GM12878 (cell line): ENCODE measurements around the gene FXYD6. TPM values are rescaled to one million over a fixed set of nuclear protein-coding genes. Genes with fewer than 3 reads are reported as not detected.

Experiments used
- ATAC-seq: fragments of 200-7000 bp; cut with Tn5 transposase; 3 replicates; pipeline ENCODE4 v1.9.1; 2020; ENCODE audit warnings: mild to moderate bottlenecking, moderate library complexity
- BruUV-seq: library from RNA; stranded (reverse); fragments of 400-500 nt; replicated peaks from 2 replicates; lab custom pipeline; 2021; lab: Mats Ljungman, UMichigan
- CTCF ChIA-PET: fragments of 300-600 bp; sonication (Branson Sonifier 250); formaldehyde crosslinking; extraction: SDS; loops from one replicate; lab custom pipeline; 2021; ENCODE audit warnings: inconsistent platforms; lab: Yijun Ruan, JAX
- POLR2A ChIA-PET: fragments of 350-600 bp; formaldehyde crosslinking; extraction: SDS; loops from one replicate; lab custom pipeline; 2021; ENCODE audit warnings: inconsistent platforms; lab: Charles Lee
- RAD21 ChIA-PET: fragments of 300-600 bp; sonication (Branson Sonifier 250); formaldehyde crosslinking; loops from one replicate; lab custom pipeline; 2023; ENCODE audit warnings: antibody characterized with exemption; ENCODE audit not compliant: unreplicated experiment; lab: Charles Lee
- SMC1A ChIA-PET: fragments of 300-600 bp; sonication (Branson Sonifier 250); formaldehyde crosslinking; loops from one replicate; lab custom pipeline; 2023; ENCODE audit not compliant: unreplicated experiment, uncharacterized antibody; lab: Charles Lee
- DNase-seq: peaks from one replicate; pipeline ENCODE4 v3.0.0-alpha.2; 2011; ENCODE audit warnings: low read depth, low spot score
- FAIRE-seq: peaks from 3 replicates; lab custom pipeline; 2011; peaks lifted over from hg19 to GRCh38; lab: Jason Lieb, UNC
- H2AFZ ChIP-seq: 2 replicates; pipeline ENCODE4 v1.6.0; 2011; ENCODE audit warnings: low read depth, low read length, control low read depth; ENCODE audit not compliant: control insufficient read depth
- H3K27ac ChIP-seq: 2 replicates; pipeline ENCODE4 v1.5.1; 2011; ENCODE audit warnings: control low read depth; ENCODE audit not compliant: control insufficient read depth, insufficient read depth
- H3K27me3 ChIP-seq, 2 experiments: replicated peaks in 1 of 2; 2 replicates each; pipeline versions ENCODE4 v1.6.0 to v1.6.1; 2011; ENCODE audit warnings: low read length in 1 of 2; ENCODE audit not compliant: control insufficient read depth in 2 of 2, insufficient read depth in 2 of 2
- H3K36me3 ChIP-seq, 2 experiments: 2 replicates each; pipeline ENCODE4 v1.5.1; 2011; ENCODE audit warnings: low read length in 1 of 2; ENCODE audit not compliant: control insufficient read depth in 2 of 2, insufficient read depth in 2 of 2
- H3K4me1 ChIP-seq: 2 replicates; pipeline ENCODE4 v1.6.1; 2011; ENCODE audit warnings: mild to moderate bottlenecking, low read length, moderate library complexity, mixed read lengths; ENCODE audit not compliant: control insufficient read depth, insufficient read depth
- H3K4me2 ChIP-seq: 2 replicates; pipeline ENCODE4 v1.6.0; 2011; ENCODE audit warnings: control low read depth; ENCODE audit not compliant: control insufficient read depth, insufficient read depth
- H3K4me3 ChIP-seq: fragments of 200-600 bp; sonication (generic); 2 replicates; pipeline ENCODE4 v1.5.1; 2016
- H3K79me2 ChIP-seq: 2 replicates; pipeline ENCODE4 v1.6.0; 2011; ENCODE audit warnings: low read length; ENCODE audit not compliant: control insufficient read depth, insufficient read depth
- H3K9ac ChIP-seq: 2 replicates; pipeline ENCODE4 v1.8.0; 2011; ENCODE audit warnings: low read length, control low read depth, mixed read lengths; ENCODE audit not compliant: control insufficient read depth, insufficient read depth
- H3K9me3 ChIP-seq: replicated peaks from 3 replicates; pipeline ENCODE4 v1.5.1; 2011; ENCODE audit warnings: mild to moderate bottlenecking, low read length; ENCODE audit not compliant: control insufficient read depth, insufficient read depth
- H4K20me1 ChIP-seq: 2 replicates; pipeline ENCODE4 v1.6.0; 2011; ENCODE audit not compliant: control insufficient read depth, insufficient read depth
- ATF7 ChIP-seq: fragments of 450-650 bp; IDR thresholded peaks from 2 replicates; pipeline ENCODE4 v1.6.1; 2016; ENCODE audit warnings: low read depth, mild to moderate bottlenecking
- BCL11A ChIP-seq: IDR thresholded peaks from 2 replicates; pipeline ENCODE4 v1.6.1; 2011; ENCODE audit warnings: low read depth, low read length
- BHLHE40 ChIP-seq, 2 experiments: fragments of 450-650 bp in 1 of 2; IDR thresholded peaks; 2 replicates each; pipeline ENCODE4 v1.6.1; 2011 to 2017; ENCODE audit warnings: low read depth in 2 of 2, borderline replicate concordance in 1 of 2, improper control_type of control experiment in 1 of 2, low read length in 1 of 2, mild to moderate bottlenecking in 1 of 2
- ESRRA ChIP-seq: IDR thresholded peaks from 2 replicates; pipeline ENCODE4 v1.6.1; 2012; ENCODE audit warnings: mild to moderate bottlenecking, low read length, improper control_type of control experiment
- EZH2 ChIP-seq: IDR thresholded peaks from 2 replicates; pipeline ENCODE4 v1.6.1; 2012; ENCODE audit warnings: low read depth, mild to moderate bottlenecking, control low read depth, inconsistent platforms, low read length, borderline replicate concordance; ENCODE audit not compliant: control insufficient read depth
- HDAC6 ChIP-seq: fragments of 200-600 bp; sonication (generic); IDR thresholded peaks from one replicate; pipeline ENCODE4 v1.8.0; 2017; ENCODE audit warnings: antibody characterized with exemption; ENCODE audit not compliant: unreplicated experiment
- KDM1A ChIP-seq: fragments of 200-600 bp; sonication (generic); IDR thresholded peaks from 2 replicates; pipeline ENCODE4 v1.6.1; 2016; ENCODE audit warnings: borderline replicate concordance
- NFYA ChIP-seq: IDR thresholded peaks from 2 replicates; pipeline ENCODE4 v1.6.1; 2011; ENCODE audit warnings: low read depth, mild to moderate bottlenecking, low read length, improper control_type of control experiment, borderline replicate concordance
- NRF1 ChIP-seq: conservative IDR thresholded peaks from 2 replicates; pipeline ENCODE4 v1.6.1; 2011; ENCODE audit warnings: mild to moderate bottlenecking, low read depth, low read length, improper control_type of control experiment
- PKNOX1 ChIP-seq: fragments of 450-650 bp; IDR thresholded peaks from 2 replicates; pipeline ENCODE4 v1.6.1; 2016; ENCODE audit warnings: mild to moderate bottlenecking
- SIN3A ChIP-seq: IDR thresholded peaks from 2 replicates; pipeline ENCODE4 v1.6.1; 2012; ENCODE audit warnings: low read depth, low read length, improper control_type of control experiment
- SIX5 ChIP-seq: IDR thresholded peaks from 2 replicates; pipeline ENCODE4 v1.6.1; 2011; ENCODE audit warnings: mild to moderate bottlenecking, low read depth, low read length, moderate library complexity; ENCODE audit not compliant: severe bottlenecking
- SMARCA5 ChIP-seq: fragments of 450-650 bp; IDR thresholded peaks from 2 replicates; pipeline ENCODE4 v1.6.1; 2017; ENCODE audit warnings: mild to moderate bottlenecking
- TAF1 ChIP-seq: IDR thresholded peaks from 2 replicates; pipeline ENCODE4 v1.6.1; 2011; ENCODE audit warnings: mild to moderate bottlenecking, low read depth, low read length, borderline replicate concordance
- WGBS: methylation state at CpG from one replicate; pipeline ENCODE4 v1.1.6; 2016; ENCODE audit warnings: low lambda C conversion rate; ENCODE audit not compliant: insufficient replicate concordance, insufficient coverage; ENCODE audit errors: missing lambda C conversion rate; 5-methylcytosine and 5-hydroxymethylcytosine counted together
- in situ Hi-C: fragments of 300-500 bp; cut with MboI; formaldehyde crosslinking; loops from 9 replicates; pipeline ENCODE4 v1.14.3; 2018; ENCODE audit warnings: mixed read lengths
- intact Hi-C: fragments of 100-400 bp; cut with micrococcal nuclease; formaldehyde crosslinking; loops from one replicate; pipeline ENCODE4 v1.14.2; 2022; ENCODE audit not compliant: unreplicated experiment
- polyA plus RNA-seq, 11 experiments: library from polyadenylated mRNA; depleted of rRNA in 4 of 11; unstranded in 6 of 11; stranded (reverse) in 5 of 11; fragments of >200 nt; fragmentation: Nextera tagmentation in 4 of 11; fragmentation: Illumina TruSeq in 1 of 11; extraction: Ambion mirVana in 4 of 11; extraction: Trizol in 1 of 11; gene quantifications; 1 replicate in 1 of 11; 2 replicates in 10 of 11; pipeline versions ENCODE4 v1.2.1 to v1.2.3, GENCODE V29; 2011 to 2016; ENCODE audit warnings: inconsistent platforms in 2 of 11, missing spikeins in 2 of 11, low read depth in 1 of 11
- total RNA-seq, 4 experiments: library from RNA; depleted of rRNA in 3 of 4; stranded (reverse); fragments of >200 nt in 3 of 4; fragmentation: Illumina TruSeq in 1 of 4; extraction: Trizol in 1 of 4; gene quantifications; 2 replicates each; pipeline versions ENCODE4 v1.2.1 to v1.2.3, GENCODE V29; 2013 to 2021
- TF ChIP-seq, protein P1 (sequence below): fragments of 450-650 bp; conservative IDR thresholded peaks from 2 replicates; pipeline ENCODE4 v1.6.1; 2017; ENCODE audit warnings: mild to moderate bottlenecking, moderate library complexity
- TF ChIP-seq, protein P2 (sequence below): fragments of 450-650 bp; IDR thresholded peaks from 2 replicates; pipeline ENCODE4 v1.6.1; 2017; ENCODE audit warnings: borderline replicate concordance

FXYD6 gene
- total and polyA plus RNA-seq, 10 of the 15 experiments (the other 5 are each of a cell fraction or from before 2014, with no cell fraction given) = 0.09 to 2.0 (median 0.23) TPM; not detected in 2

DNA sequence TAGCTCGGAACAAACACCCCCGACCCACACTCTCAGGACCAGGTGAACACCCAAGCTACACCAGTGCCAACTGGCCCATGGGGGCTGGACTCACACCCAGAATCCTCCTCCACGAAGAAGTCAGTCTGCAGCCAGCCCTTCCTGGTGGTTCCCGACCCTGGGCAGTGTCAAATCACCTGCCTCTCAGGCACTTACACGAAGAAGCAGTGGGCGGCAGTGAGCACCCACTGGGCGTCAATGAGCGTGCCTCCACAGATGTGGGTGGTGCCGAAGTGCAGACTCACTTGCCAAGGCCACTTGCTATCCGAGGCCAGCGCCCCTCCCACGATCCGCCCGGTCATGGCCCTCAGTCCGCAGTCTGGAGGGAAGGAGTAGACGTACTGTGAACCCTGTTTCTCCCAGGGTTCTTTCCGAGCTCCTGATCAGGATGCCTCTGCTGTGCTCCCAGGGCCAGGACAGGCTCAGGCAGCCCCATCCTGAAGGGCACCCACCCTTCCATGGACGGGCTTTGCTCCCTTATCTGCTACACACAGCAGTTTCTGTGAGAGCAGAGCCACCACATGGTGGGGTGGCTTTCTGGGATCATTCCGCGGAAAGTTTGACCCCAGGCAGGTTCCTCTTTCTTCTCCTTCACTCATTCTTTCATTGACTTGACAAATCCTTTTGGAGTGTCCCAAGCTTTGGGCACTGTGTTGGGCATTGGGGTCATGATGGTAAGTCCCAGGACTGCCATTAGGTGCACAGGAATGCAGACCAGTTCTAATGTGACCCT, 33.3 kb upstream of the FXYD6 start:
- no peak overlapping the region for H3K4me2 ChIP-seq
- ATAC-seq = no peak
- H2AFZ ChIP-seq = no peak overlapping the region
- TF ChIP-seq KDM1A (no peak), PKNOX1 (no peak), ESRRA (no peak), SIX5 (no peak), SIN3A (no peak), TAF1 (no peak), NFYA (no peak), SMARCA5 (no peak), BCL11A (no peak), ATF7 (no peak), EZH2 (no peak), NRF1 (no peak), BHLHE40 (IDR thresholded peaks at IDR 0.05; ENCODE audit: borderline replicate concordance in 1 of 2, low read depth in 2 of 2, low read length in 1 of 2) (no peak), HDAC6 (no peak)
- TF ChIP-seq, protein P1, sequence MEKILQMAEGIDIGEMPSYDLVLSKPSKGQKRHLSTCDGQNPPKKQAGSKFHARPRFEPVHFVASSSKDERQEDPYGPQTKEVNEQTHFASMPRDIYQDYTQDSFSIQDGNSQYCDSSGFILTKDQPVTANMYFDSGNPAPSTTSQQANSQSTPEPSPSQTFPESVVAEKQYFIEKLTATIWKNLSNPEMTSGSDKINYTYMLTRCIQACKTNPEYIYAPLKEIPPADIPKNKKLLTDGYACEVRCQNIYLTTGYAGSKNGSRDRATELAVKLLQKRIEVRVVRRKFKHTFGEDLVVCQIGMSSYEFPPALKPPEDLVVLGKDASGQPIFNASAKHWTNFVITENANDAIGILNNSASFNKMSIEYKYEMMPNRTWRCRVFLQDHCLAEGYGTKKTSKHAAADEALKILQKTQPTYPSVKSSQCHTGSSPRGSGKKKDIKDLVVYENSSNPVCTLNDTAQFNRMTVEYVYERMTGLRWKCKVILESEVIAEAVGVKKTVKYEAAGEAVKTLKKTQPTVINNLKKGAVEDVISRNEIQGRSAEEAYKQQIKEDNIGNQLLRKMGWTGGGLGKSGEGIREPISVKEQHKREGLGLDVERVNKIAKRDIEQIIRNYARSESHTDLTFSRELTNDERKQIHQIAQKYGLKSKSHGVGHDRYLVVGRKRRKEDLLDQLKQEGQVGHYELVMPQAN = no peak
- TF ChIP-seq, protein P2, sequence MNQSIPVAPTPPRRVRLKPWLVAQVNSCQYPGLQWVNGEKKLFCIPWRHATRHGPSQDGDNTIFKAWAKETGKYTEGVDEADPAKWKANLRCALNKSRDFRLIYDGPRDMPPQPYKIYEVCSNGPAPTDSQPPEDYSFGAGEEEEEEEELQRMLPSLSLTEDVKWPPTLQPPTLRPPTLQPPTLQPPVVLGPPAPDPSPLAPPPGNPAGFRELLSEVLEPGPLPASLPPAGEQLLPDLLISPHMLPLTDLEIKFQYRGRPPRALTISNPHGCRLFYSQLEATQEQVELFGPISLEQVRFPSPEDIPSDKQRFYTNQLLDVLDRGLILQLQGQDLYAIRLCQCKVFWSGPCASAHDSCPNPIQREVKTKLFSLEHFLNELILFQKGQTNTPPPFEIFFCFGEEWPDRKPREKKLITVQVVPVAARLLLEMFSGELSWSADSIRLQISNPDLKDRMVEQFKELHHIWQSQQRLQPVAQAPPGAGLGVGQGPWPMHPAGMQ = no peak
- TF ChIP-seq, all 136 proteins: peak for 0
- Histone ChIP-seq H3K4me3 (no peak overlapping the region), H3K27ac (no peak overlapping the region), H3K79me2 (no peaks in the 10 kb centered on the region), H3K36me3 (no peaks in the 10 kb centered on the region), H3K9ac (no peak overlapping the region), H4K20me1 (no peaks in the 10 kb centered on the region), H3K9me3 (no peaks in the 10 kb centered on the region), H3K27me3 (no peaks in the 10 kb centered on the region; a peak in 1 of 4 replicates), H3K4me1 (peaks cover 5% of the 10 kb centered on the region; the same call in 1 of the 2 replicates)
- WGBS = 67% methylated on average over 20 of the region's 20 CpGs
- intact Hi-C loops (no loop called here), in situ Hi-C loops (no loop called here)
- BruUV-seq = no TSS peak
- DNase-seq = no peak
- POLR2A ChIA-PET = no interaction called here
- SMC1A ChIA-PET = interaction anchor here (1.3 to 5.0 kb wide), 6 partner anchors 9 to 143 kb away, joined by 3 to 30 read pairs (median 8); no protein-coding TSS in a partner anchor
- RAD21 ChIA-PET = interaction anchor here (1.2 to 2.5 kb wide), 3 partner anchors 10 to 37 kb away, joined by 7 to 13 read pairs (median 12); no protein-coding TSS in a partner anchor
- FAIRE-seq = no peak
- CTCF ChIA-PET = interaction anchor here (2.1 to 7.6 kb wide), 2 partner anchors 36 to 65 kb away, joined by 7 to 83 read pairs; no protein-coding TSS in a partner anchor
